SK-N-SH treated with all-trans-retinoic acid at 6 μM for 48 hours (cell line): ENCODE data around the gene CEP20.
"Not testable (repeated sequence)": the region's sequence is repeated elsewhere in the genome, so short reads cannot be mapped to it uniquely, and the experiment has no call there.

Experiments
- ATAC-seq: fragments of 200-7000 bp; cut with Tn5 transposase; 3 replicates; pipeline ENCODE4 v1.9.1; 2020; ENCODE audit warnings: mild to moderate bottlenecking, moderate library complexity
- ARNTL ChIP-seq: fragments of 450-650 bp; formaldehyde crosslinking; IDR thresholded peaks from 2 replicates; pipeline ENCODE4 v1.5.0; 2020; ENCODE audit warnings: low read depth, mild to moderate bottlenecking, moderate library complexity, borderline replicate concordance
- BACH2 ChIP-seq: fragments of 250-450 bp; sonication (Bioruptor Pico); IDR thresholded peaks from 2 replicates; pipeline ENCODE4 v1.9.0; 2021; ENCODE audit warnings: mild to moderate bottlenecking, borderline replicate concordance
- CSDC2 ChIP-seq: fragments of 250-450 bp; sonication (Bioruptor Pico); IDR thresholded peaks from 2 replicates; pipeline ENCODE4 v1.5.0; 2020; ENCODE audit warnings: mild to moderate bottlenecking, moderate library complexity
- CSRNP3 ChIP-seq: fragments of 250-450 bp; sonication (Bioruptor Pico); IDR thresholded peaks from 2 replicates; pipeline ENCODE4 v1.5.1; 2021; ENCODE audit warnings: mild to moderate bottlenecking, moderate library complexity
- ESRRG ChIP-seq: fragments of 250-450 bp; sonication (Bioruptor Pico); IDR thresholded peaks from 2 replicates; pipeline ENCODE4 v1.6.1; 2021; ENCODE audit warnings: mild to moderate bottlenecking
- GLIS3 ChIP-seq: fragments of 250-450 bp; sonication (Bioruptor Pico); IDR thresholded peaks from 2 replicates; pipeline ENCODE4 v1.5.0; 2020; ENCODE audit warnings: mild to moderate bottlenecking, moderate library complexity
- PATZ1 ChIP-seq: fragments of 250-450 bp; sonication (Bioruptor Pico); IDR thresholded peaks from 2 replicates; pipeline ENCODE4 v1.8.0; 2020; ENCODE audit warnings: mild to moderate bottlenecking, moderate library complexity, borderline replicate concordance
- RARB ChIP-seq: fragments of 250-450 bp; sonication (Bioruptor Pico); IDR thresholded peaks from 2 replicates; pipeline ENCODE4 v1.8.0; 2021; ENCODE audit warnings: mild to moderate bottlenecking, moderate library complexity
- SNAI2 ChIP-seq: fragments of 250-450 bp; sonication (Bioruptor Pico); IDR thresholded peaks from 2 replicates; pipeline ENCODE4 v1.5.0; 2020; ENCODE audit warnings: mild to moderate bottlenecking, moderate library complexity
- TCF4 ChIP-seq: fragments of 250-450 bp; sonication (Bioruptor Pico); IDR thresholded peaks from 2 replicates; pipeline ENCODE4 v1.8.0; 2021; ENCODE audit warnings: mild to moderate bottlenecking, moderate library complexity, borderline replicate concordance
- TOX ChIP-seq: fragments of 250-450 bp; sonication (Bioruptor Pico); IDR thresholded peaks from 2 replicates; pipeline ENCODE4 v1.8.0; 2021; ENCODE audit warnings: mild to moderate bottlenecking, moderate library complexity, borderline replicate concordance
- ZC3H10 ChIP-seq: fragments of 250-450 bp; sonication (Bioruptor Pico); IDR thresholded peaks from 2 replicates; pipeline ENCODE4 v1.5.1; 2021; ENCODE audit warnings: mild to moderate bottlenecking, moderate library complexity
- ZFP3 ChIP-seq: fragments of 250-450 bp; sonication (Bioruptor Pico); IDR thresholded peaks from 2 replicates; pipeline ENCODE4 v1.5.0; 2020; ENCODE audit warnings: mild to moderate bottlenecking, moderate library complexity
- ZFP30 ChIP-seq: fragments of 450-650 bp; formaldehyde crosslinking; IDR thresholded peaks from 2 replicates; pipeline ENCODE4 v1.5.0; 2022; ENCODE audit warnings: mild to moderate bottlenecking, moderate library complexity
- ZNF565 ChIP-seq: fragments of 450-650 bp; formaldehyde crosslinking; conservative IDR thresholded peaks from 2 replicates; pipeline ENCODE4 v1.5.0; 2020; ENCODE audit warnings: low read depth, mild to moderate bottlenecking, moderate library complexity
- ZNF70 ChIP-seq: fragments of 450-650 bp; formaldehyde crosslinking; IDR thresholded peaks from 2 replicates; pipeline ENCODE4 v1.5.0; 2020; ENCODE audit warnings: mild to moderate bottlenecking, moderate library complexity
- ZNF8 ChIP-seq: fragments of 450-650 bp; formaldehyde crosslinking; IDR thresholded peaks from 2 replicates; pipeline ENCODE4 v1.5.0; 2020; ENCODE audit warnings: mild to moderate bottlenecking, moderate library complexity
- TF ChIP-seq, protein P1 (sequence below): fragments of 250-450 bp; sonication (Bioruptor Pico); IDR thresholded peaks from 2 replicates; pipeline ENCODE4 v1.5.1; 2020; ENCODE audit warnings: low read depth, mild to moderate bottlenecking, moderate library complexity

Gene CEP20

DNA sequence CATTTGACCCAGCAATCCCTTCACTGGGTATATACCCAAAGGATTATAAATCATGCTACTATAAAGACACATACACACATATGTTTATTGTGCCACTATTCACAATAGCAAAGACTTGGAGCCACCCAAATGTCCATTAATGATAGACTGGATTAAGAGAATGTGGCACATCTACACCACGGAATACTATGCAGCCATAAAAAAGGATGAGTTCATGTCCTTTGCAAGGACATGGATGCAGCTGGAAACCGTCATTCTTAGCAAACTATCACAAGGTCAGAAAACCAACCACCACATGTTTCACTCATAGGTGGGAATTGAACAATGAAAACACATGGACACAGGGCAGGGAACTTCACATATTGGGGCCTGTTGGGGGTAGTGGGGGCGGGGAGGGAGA, 29.9 kb upstream of the CEP20 start:
- TF ChIP-seq ZNF8: peak; percentile 44; the same call in 1 of the 2 replicates
- not testable (repeated sequence) for ATAC-seq

- ATAC-seq: no peak
- TF ChIP-seq ZFP3 (CRISPR knock-in tag) (no peak), ARNTL (CRISPR knock-in tag) (no peak)
Observed at GRCh38 chr16:15916323-15916722, 27.9 kb upstream of the CEP20 start.

DNA sequence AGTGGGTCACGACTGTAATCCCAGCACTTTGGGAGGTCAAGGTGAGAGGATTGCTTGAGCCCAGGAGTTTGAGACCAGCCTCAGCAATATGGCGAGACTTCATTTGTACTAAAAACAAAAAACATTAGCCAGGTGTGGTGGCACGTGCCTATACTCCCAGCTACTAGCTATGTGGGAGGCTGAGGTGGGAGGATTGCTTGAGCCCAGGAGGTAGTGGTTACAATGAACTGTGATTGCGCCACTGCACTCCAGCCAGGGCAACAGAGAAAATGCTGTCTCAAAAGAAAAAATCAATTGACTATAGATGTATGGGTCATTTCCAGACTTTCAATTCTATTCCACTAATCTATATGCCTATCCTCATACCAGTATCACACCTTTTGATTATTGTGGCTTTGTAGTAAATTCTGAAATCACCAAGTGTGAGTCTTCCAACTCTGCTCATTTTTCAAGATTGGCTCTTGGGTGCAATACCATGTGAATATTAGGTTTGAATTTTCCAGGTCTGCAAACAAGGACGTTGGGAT, 27.2 kb upstream of the CEP20 start:
- ATAC-seq: no peak
- no peak for TF ChIP-seq ZNF70 (CRISPR knock-in tag)
- no peak for TF ChIP-seq CSDC2 (CRISPR knock-in tag)
- TF ChIP-seq ZNF8: no peak
- TF ChIP-seq TCF4 (CRISPR knock-in tag): no peak
- no peak for TF ChIP-seq ZC3H10 (CRISPR knock-in tag)
- TF ChIP-seq, protein P1, sequence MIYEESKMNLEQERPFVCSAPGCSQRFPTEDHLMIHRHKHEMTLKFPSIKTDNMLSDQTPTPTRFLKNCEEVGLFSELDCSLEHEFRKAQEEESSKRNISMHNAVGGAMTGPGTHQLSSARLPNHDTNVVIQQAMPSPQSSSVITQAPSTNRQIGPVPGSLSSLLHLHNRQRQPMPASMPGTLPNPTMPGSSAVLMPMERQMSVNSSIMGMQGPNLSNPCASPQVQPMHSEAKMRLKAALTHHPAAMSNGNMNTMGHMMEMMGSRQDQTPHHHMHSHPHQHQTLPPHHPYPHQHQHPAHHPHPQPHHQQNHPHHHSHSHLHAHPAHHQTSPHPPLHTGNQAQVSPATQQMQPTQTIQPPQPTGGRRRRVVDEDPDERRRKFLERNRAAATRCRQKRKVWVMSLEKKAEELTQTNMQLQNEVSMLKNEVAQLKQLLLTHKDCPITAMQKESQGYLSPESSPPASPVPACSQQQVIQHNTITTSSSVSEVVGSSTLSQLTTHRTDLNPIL: no peak
- TF ChIP-seq TOX (CRISPR knock-in tag): no peak

GRCh38 chr16:15913046-15913698, 24.8 kb upstream of the CEP20 start:
- TF ChIP-seq RARB (CRISPR knock-in tag) (no peak), CSRNP3 (CRISPR knock-in tag) (no peak), ZFP30 (no peak), ZNF70 (CRISPR knock-in tag) (no peak), ZC3H10 (CRISPR knock-in tag) (no peak), TOX (CRISPR knock-in tag) (no peak), SNAI2 (CRISPR knock-in tag) (no peak), GLIS3 (no peak), ZFP3 (CRISPR knock-in tag) (no peak), ARNTL (CRISPR knock-in tag) (no peak), ESRRG (CRISPR knock-in tag) (no peak), BACH2 (no peak), PATZ1 (CRISPR knock-in tag) (no peak), ZNF565 (no peak)
- TF ChIP-seq, protein P1: no peak
- TF ChIP-seq, all 23 proteins: peak for 0
- ATAC-seq: no peak

- no peak for ATAC-seq
- TF ChIP-seq ZC3H10 (CRISPR knock-in tag) (no peak), CSDC2 (CRISPR knock-in tag) (no peak), PATZ1 (CRISPR knock-in tag) (no peak), ARNTL (CRISPR knock-in tag) (no peak), ZNF565 (no peak), SNAI2 (CRISPR knock-in tag) (no peak), TCF4 (CRISPR knock-in tag) (no peak), GLIS3 (no peak)
Observed at GRCh38 chr16:15911198-15911597, 22.8 kb upstream of the CEP20 start.
